ENCODE measurements around the gene ZNF217. TPM values are rescaled to one million over a fixed set of nuclear protein-coding genes. Genes with fewer than 3 reads are reported as not detected.
"Not testable (repeated sequence)": the region's sequence is repeated elsewhere in the genome, so short reads cannot be mapped to it uniquely, and the experiment has no call there.

Gene ZNF217
- total and polyA plus RNA-seq, 2 donors (not counting 1 experiment from before 2014, with no cell fraction given), result 14.5 to 22.0 TPM

GRCh38 chr20:53555816-53556215 is 37.8 kb downstream of the ZNF217 start:
- Histone ChIP-seq H3K9ac (ENCODE audit: insufficient read depth, low read length) (no peak overlapping the region), H3K27ac (ENCODE audit: insufficient read depth, low read length) (no peak overlapping the region), H2AFZ (ENCODE audit: low read length) (no peak overlapping the region), H3K4me2 (ENCODE audit: extremely low read depth, insufficient read depth, low read length) (no peak overlapping the region), H3K4me1 (ENCODE audit: control insufficient read depth, extremely low read depth, insufficient read depth, low read length) (no peaks in the 10 kb centered on the region), H3K79me2 (ENCODE audit: control insufficient read depth, insufficient read depth, low read length) (no peaks in the 10 kb centered on the region), H3K36me3 (ENCODE audit: control insufficient read depth, insufficient read depth, low read length) (no peaks in the 10 kb centered on the region), H3K27me3 (ENCODE audit: control insufficient read depth, insufficient read depth, low read length) (no peaks in the 10 kb centered on the region), H4K20me1 (ENCODE audit: control insufficient read depth, extremely low read depth, insufficient read depth, low read length) (no peaks in the 10 kb centered on the region), H3K4me3 (replicated peaks in 1 of 4; ENCODE audit: control extremely low read depth in 1 of 4, insufficient read depth in 1 of 4, low read depth in 3 of 4, low read length in 4 of 4) (no peak overlapping the region), H3K9me3 (ENCODE audit: control insufficient read depth, insufficient read depth, low read depth, low read length) (no peaks in the 10 kb centered on the region)
- TF ChIP-seq EZH2 (IDR thresholded peaks at IDR 0.05; ENCODE audit: low read length, missing control alignments) (no peak), CTCF (conservative IDR thresholded peaks at IDR 0.05 in 1 of 2, IDR thresholded peaks at IDR 0.05 in 1 of 2; ENCODE audit: low read depth in 1 of 2, low read length in 2 of 2) (no peak)
- no peak for DNase-seq (ENCODE audit: low read depth in 2 of 2)

GRCh38 chr20:53555081-53555480 is 38.6 kb downstream of the ZNF217 start:
- Histone ChIP-seq H3K27ac (ENCODE audit: insufficient read depth, low read length) (no peak overlapping the region), H3K4me1 (ENCODE audit: control insufficient read depth, extremely low read depth, insufficient read depth, low read length) (no peaks in the 10 kb centered on the region), H4K20me1 (ENCODE audit: control insufficient read depth, extremely low read depth, insufficient read depth, low read length) (no peaks in the 10 kb centered on the region), H3K4me3 (replicated peaks in 1 of 4; ENCODE audit: control extremely low read depth in 1 of 4, insufficient read depth in 1 of 4, low read depth in 3 of 4, low read length in 4 of 4) (no peak overlapping the region), H3K36me3 (ENCODE audit: control insufficient read depth, insufficient read depth, low read length) (no peaks in the 10 kb centered on the region), H3K9ac (ENCODE audit: insufficient read depth, low read length) (no peak overlapping the region), H3K4me2 (ENCODE audit: extremely low read depth, insufficient read depth, low read length) (no peak overlapping the region), H3K27me3 (ENCODE audit: control insufficient read depth, insufficient read depth, low read length) (no peaks in the 10 kb centered on the region), H3K79me2 (ENCODE audit: control insufficient read depth, insufficient read depth, low read length) (no peaks in the 10 kb centered on the region), H2AFZ (ENCODE audit: low read length) (no peak overlapping the region), H3K9me3 (ENCODE audit: control insufficient read depth, insufficient read depth, low read depth, low read length) (no peaks in the 10 kb centered on the region)
- DNase-seq (ENCODE audit: low read depth in 2 of 2), result peak in 1 of 2 donors; percentile 58
- no peak for TF ChIP-seq EZH2 (IDR thresholded peaks at IDR 0.05; ENCODE audit: low read length, missing control alignments)
- TF ChIP-seq CTCF (conservative IDR thresholded peaks at IDR 0.05 in 1 of 2, IDR thresholded peaks at IDR 0.05 in 1 of 2; ENCODE audit: low read depth in 1 of 2, low read length in 2 of 2), result no peak

- H3K4me2 ChIP-seq (ENCODE audit: extremely low read depth, insufficient read depth, low read length); H2AFZ ChIP-seq (ENCODE audit: low read length); H3K9me3 ChIP-seq (ENCODE audit: control insufficient read depth, insufficient read depth, low read depth, low read length); H3K27me3 ChIP-seq (ENCODE audit: control insufficient read depth, insufficient read depth, low read length); H3K27ac ChIP-seq (ENCODE audit: insufficient read depth, low read length); H3K79me2 ChIP-seq (ENCODE audit: control insufficient read depth, insufficient read depth, low read length); H4K20me1 ChIP-seq (ENCODE audit: control insufficient read depth, extremely low read depth, insufficient read depth, low read length); DNase-seq (ENCODE audit: low read depth in 2 of 2); H3K36me3 ChIP-seq (ENCODE audit: control insufficient read depth, insufficient read depth, low read length); H3K4me3 ChIP-seq (replicated peaks in 1 of 4; ENCODE audit: control extremely low read depth in 1 of 4, insufficient read depth in 1 of 4, low read depth in 3 of 4, low read length in 4 of 4); H3K9ac ChIP-seq (ENCODE audit: insufficient read depth, low read length); H3K4me1 ChIP-seq (ENCODE audit: control insufficient read depth, extremely low read depth, insufficient read depth, low read length): not testable (repeated sequence)
Measured at GRCh38 chr20:53552572-53552893, 41.1 kb downstream of the ZNF217 start.

GRCh38 chr20:53551719-53552571 is 41.7 kb downstream of the ZNF217 start:
- H3K27ac ChIP-seq (ENCODE audit: insufficient read depth, low read length); H3K9me3 ChIP-seq (ENCODE audit: control insufficient read depth, insufficient read depth, low read depth, low read length); H4K20me1 ChIP-seq (ENCODE audit: control insufficient read depth, extremely low read depth, insufficient read depth, low read length); H3K4me1 ChIP-seq (ENCODE audit: control insufficient read depth, extremely low read depth, insufficient read depth, low read length); H3K79me2 ChIP-seq (ENCODE audit: control insufficient read depth, insufficient read depth, low read length); H3K4me2 ChIP-seq (ENCODE audit: extremely low read depth, insufficient read depth, low read length); H3K4me3 ChIP-seq (replicated peaks in 1 of 4; ENCODE audit: control extremely low read depth in 1 of 4, insufficient read depth in 1 of 4, low read depth in 3 of 4, low read length in 4 of 4); H3K27me3 ChIP-seq (ENCODE audit: control insufficient read depth, insufficient read depth, low read length); H3K9ac ChIP-seq (ENCODE audit: insufficient read depth, low read length); H3K36me3 ChIP-seq (ENCODE audit: control insufficient read depth, insufficient read depth, low read length); DNase-seq (ENCODE audit: low read depth in 2 of 2); H2AFZ ChIP-seq (ENCODE audit: low read length): not testable (repeated sequence)

Measured in fibroblast of lung (primary cell).